NCI-H187 treated with DMSO at 0.1 percent for 48 hours (cell line): ENCODE results near the gene MYO3B.
"Not testable (repeated sequence)": the region's sequence is repeated elsewhere in the genome, so short reads cannot be mapped to it uniquely, and the experiment has no call there.

Experiments
- DNase-seq: peaks from one replicate; lab custom pipeline; 2025; lab: John Stamatoyannopoulos, UW

The MYO3B gene

GRCh38 chr2:170261566-170261965 is 83.6 kb downstream of the MYO3B start:
- DNase-seq = no peak

GRCh38 chr2:170262343-170262742 is 84.4 kb downstream of the MYO3B start:
- no peak for DNase-seq

GRCh38 chr2:170262806-170263205 is 84.9 kb downstream of the MYO3B start:
- DNase-seq = no peak

DNA sequence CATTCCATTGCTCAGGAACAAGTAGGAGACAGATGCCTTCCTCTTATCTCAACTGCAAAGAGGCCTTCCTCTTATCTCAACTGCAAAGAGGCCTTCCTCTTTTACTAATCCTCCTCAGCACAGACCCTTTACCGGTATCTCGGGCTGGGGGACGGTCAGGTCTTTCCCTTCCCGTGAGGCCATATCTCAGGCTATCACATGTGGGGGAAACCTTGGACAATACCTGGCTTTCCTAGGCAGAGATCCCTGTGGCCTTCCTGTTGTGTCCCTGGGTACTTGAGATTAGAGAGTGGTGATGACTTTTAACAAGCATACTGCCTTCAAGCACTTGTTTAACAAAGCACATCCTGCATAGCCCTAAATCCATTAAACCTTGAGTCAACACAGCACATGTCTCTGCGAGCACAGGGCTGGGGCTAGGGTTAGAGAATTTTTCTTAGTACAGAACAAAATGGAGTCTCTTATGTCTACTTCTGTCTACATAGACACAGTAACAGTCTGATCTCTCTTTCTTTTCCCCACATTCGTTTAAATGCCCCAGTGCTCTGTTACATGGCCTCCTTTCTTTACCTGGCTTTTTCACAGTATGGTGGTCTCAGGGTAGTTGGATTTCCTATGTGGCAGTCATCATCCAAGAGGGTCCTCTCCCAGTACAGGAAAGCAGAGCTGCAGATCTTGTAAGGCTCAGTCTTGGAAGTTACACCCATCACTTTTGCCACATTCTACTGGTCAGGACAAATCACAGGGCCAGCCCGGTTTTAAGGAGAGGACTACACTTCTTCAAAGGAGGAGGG is 86.0 kb downstream of the MYO3B start:
- DNase-seq = not testable (repeated sequence)

- no peak for DNase-seq
Observed at GRCh38 chr2:170264522-170264860, 86.5 kb downstream of the MYO3B start.

DNA sequence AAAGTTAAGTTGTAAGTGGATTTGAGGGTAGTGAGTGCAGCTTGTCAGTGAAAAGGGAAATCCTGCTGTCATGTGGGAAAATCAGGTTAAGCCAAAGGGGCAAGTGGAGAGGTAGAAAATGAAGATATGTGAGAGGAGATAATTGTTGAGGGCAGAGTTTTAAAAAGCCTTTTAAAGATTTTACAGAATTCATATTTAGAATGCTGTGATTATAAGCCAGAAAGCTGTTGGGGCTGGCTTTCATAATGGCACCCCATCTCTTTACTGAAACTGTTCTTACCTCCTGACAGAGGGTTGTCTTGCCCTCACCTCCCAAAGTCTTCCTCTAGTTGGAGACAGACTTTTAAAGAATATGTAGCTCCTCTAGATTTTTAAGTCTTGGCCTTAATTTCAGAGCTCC is 86.9 kb downstream of the MYO3B start:
- no peak for DNase-seq

DNA sequence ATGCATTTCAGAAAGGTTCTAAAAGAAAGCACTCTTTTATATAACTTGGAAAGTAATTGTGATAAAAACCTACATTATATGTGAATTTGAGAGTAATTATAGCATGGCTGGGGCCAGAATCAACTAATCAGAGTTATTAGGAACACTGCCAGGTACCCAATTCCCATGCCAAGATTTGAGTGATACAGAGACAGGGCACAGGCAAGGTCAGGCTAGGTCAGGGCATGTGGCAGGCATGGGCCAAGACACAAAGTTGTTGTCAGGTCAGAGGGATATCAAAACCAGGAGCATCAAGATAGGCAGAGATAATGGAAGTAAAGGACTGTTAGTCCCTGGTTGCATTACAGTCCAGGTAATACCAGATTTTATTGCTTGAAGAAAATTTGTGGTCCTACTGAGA is 87.4 kb downstream of the MYO3B start:
- DNase-seq = no peak

DNA sequence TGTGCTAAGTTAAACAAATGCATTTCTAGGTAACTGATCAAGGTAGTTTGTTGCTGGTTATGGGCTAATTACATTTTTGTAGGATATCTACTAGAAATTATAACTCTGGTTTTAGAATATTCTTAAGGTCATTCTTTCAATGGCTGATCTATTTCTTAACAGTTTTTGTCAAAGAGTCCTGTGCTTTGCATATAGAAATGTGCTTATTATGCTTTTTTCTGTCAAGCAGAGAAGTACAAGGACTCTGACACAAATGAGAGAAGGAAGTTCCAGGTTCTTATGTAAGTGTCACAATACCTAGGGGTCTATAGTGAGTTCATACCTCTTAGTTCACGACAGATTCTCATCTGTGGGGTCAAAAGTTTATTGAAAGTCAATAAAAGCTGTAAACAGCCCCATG is 88.4 kb downstream of the MYO3B start:
- DNase-seq = no peak

DNA sequence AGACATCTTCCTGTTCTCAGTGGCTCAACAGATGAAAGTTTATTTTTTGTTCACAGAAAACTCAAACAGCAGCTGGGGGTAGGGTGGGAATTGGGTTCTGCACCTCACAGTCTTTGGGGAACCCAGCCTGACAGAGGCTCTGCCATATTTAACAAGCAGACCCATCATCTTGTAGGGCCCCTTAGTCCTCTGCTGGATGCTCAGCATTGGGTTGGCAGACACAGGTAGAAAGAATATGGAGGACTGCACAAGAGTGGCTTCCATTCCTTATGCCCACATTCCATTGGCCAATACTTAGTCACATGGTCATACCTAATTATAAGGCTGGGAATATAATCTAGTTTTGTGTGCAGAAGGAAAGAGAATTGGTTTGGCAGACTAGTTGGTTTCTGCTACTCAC is 89.1 kb downstream of the MYO3B start:
- DNase-seq = no peak

GRCh38 chr2:170270278-170270864 is 92.4 kb downstream of the MYO3B start:
- no peak for DNase-seq

GRCh38 chr2:170271340-170271739 is 93.4 kb downstream of the MYO3B start:
- peak; percentile 51 for DNase-seq

DNA sequence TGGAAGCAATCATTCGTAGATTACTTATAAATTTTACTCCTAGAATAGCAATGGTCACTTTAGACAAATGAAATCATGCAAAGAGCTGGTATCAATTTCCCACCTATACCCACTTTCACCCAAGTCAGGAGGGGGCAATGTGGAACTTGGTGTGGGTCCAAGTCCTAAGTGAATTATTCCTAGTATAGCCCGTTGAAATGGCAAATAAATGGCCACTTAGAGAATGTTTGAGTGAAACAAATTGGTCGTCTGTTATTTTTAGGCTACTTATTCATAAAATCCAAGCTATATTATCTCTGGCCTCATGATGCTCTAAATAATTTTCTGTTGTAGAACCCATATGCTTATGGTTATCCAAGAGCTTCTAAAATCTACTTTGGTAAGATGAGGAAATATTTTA is 98.1 kb downstream of the MYO3B start:
- no peak for DNase-seq

- no peak for DNase-seq
Observed at GRCh38 chr2:170276925-170277629, 99.1 kb downstream of the MYO3B start.

DNA sequence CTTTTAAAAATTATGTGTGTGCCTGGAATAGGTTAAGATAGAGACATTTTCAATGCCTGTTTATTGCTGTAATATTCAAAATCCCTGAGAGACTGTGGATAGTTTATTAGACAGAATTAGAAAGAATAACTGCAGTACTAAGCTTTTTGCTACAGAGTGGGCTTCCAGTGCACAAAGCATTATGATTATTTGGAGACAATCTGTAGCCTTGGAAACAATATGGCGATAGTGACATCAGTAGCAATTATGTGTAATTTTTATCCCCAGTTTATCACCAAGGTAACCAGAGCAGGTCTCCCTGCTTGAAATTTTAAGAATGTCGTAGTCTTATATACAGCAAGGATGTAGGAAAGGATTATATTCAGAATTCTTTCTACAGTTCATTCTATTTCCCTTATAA is 100.0 kb downstream of the MYO3B start:
- DNase-seq = no peak

DNA sequence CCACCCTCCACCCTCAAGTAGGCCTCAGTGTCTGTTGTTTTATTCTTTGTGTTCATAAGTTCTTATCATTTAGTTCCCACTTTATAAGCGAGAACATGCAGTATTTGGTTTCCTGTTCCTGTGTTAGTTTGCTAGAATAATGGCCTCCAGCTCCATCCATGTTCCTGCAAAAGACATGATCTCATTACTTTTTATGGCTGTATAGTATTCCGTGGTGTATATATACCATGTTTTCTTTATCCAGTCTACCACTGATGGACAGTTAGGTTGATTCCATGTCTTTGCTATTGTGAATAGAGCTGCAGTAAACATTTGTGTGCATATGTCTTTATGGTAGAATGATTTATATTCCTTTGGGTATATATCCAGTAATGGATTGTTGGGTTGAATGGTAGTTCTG is 101.7 kb downstream of the MYO3B start:
- DNase-seq = not testable (repeated sequence)

GRCh38 chr2:170282851-170283250 is 104.9 kb downstream of the MYO3B start:
- DNase-seq = no peak

DNA sequence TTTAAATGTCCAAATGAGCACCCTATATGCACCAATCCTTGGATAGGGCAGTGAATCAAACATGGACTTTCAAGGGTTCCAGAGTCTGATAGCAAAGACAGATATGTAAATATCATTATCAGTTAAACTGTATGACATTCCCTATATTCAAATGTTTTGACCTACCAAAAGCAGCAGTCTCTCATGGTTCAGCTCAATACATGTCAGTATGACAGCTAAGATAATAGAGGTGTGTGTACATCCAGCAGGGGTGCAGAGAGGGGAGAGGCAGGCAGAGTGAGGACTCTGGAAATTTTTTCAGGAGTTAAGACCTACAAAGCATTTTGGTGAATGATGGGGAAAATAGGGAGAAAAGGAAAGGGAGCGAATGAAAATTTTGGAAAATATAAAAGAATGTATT is 106.3 kb downstream of the MYO3B start:
- DNase-seq = no peak

GRCh38 chr2:170288859-170289258 is 110.9 kb downstream of the MYO3B start:
- no peak for DNase-seq

DNA sequence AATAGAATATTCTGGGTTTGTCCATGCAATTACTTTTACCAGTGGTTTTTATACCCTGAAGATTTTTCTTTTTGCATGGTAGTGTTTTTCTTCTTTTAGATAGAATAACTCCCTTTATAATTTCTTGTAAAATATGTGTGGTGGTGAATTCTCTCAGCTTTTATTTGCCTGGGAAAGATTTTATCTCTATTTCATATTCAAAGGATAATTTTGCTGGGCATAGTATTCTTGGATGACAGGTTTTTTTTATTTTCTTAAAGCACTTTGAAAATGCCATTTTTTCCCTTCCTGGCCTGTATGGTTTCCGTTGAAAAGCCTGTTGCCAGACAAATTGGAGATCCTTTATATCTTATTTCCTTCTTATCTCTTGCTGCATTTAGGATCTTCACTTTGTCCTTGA is 113.5 kb downstream of the MYO3B start:
- no peak for DNase-seq

- DNase-seq = no peak
Observed at GRCh38 chr2:170292415-170292814, 114.5 kb downstream of the MYO3B start.

- DNase-seq = no peak
Observed at GRCh38 chr2:170297496-170297895, 119.5 kb downstream of the MYO3B start.

GRCh38 chr2:170298115-170298514 is 120.2 kb downstream of the MYO3B start:
- no peak for DNase-seq

DNA sequence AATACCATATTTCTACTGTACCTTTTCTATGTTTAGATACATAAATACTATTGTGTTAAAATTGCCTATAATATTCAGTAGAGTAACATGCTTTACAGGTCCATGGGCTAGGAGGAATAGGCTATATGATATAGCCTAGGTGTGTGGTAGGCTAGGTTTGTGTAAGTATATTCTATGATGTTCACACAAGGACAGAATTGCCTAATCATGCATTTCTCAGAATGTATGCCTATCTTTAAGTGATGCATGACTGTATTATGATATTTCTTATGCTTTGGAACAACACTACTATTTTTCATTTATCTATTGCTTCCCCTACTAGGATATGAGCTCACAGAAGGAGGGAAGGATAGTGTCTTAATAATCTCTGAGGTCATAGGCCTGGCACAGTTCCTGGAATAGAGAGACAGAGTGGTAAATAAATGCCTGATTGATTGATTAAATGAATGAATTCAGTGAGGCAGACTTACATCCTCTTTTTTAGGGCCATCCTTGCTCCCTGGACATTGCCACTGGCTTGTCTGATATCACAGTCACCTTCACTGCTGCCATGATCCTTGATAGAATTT is 121.0 kb downstream of the MYO3B start:
- DNase-seq = no peak
